GM19397 (cell line): Measurements from ENCODE around the gene CHRM1.
"Not testable (repeated sequence)": the region's sequence is repeated elsewhere in the genome, so short reads cannot be mapped to it uniquely, and the experiment has no call there.

Experiments used
- ATAC-seq: cut with Tn5 transposase; IDR thresholded peaks from one replicate; pipeline ENCODE4 v1.9.1; 2021; ENCODE audit warnings: mild to moderate bottlenecking, moderate library complexity; ENCODE audit not compliant: unreplicated experiment

Gene CHRM1

DNA sequence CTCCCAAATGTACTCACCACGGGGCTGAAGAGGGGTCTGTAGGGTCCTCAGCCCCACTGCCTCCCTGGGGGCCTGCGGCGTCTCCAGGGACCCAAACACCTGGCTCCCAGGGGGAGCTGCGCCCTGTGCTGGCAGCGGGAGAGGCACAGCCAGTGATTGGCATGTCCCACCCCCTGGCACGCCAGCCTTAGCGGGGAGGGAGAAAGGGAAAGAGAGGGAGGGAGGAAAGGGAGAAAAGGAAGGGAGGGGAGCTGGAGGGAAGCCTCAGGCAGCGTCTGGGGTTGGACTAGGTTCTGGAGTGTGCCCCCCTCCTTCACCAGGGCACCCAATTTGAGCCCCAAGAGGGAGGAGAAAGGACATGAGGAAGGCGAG is at the start of gene CHRM1:
Gene CHRM1, minus strand, starts transcription at position 163 of the 372 bp plus-strand sequence. CDS start 10,263 bp downstream, outside the sequence.
- no peak for ATAC-seq

- ATAC-seq = no peak
Measured at GRCh38 chr11:62965574-62965973, 44.4 kb upstream of the CHRM1 start.

DNA sequence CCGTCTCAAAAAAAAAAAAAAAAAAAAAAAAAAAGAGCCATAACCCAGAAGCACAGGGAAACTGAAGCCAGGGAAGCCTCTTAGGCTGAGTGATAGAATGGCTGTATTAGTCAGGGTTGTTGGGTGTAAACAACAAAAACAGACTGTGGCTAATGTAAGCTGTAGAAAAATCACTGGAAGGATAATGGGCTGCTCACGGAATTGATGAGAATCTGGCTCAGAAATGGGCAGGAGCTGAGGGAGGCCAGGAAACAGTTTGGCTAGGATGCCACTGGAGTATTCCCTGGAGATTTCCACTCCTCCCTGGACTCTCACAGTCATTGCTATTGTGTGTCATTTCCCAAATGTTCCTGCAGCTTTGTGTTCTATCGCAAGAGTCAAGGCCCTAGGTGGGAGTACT is 41.2 kb upstream of the CHRM1 start:
- no peak for ATAC-seq

- ATAC-seq = no peak
Measured at GRCh38 chr11:62961017-62961570, 39.9 kb upstream of the CHRM1 start.

DNA sequence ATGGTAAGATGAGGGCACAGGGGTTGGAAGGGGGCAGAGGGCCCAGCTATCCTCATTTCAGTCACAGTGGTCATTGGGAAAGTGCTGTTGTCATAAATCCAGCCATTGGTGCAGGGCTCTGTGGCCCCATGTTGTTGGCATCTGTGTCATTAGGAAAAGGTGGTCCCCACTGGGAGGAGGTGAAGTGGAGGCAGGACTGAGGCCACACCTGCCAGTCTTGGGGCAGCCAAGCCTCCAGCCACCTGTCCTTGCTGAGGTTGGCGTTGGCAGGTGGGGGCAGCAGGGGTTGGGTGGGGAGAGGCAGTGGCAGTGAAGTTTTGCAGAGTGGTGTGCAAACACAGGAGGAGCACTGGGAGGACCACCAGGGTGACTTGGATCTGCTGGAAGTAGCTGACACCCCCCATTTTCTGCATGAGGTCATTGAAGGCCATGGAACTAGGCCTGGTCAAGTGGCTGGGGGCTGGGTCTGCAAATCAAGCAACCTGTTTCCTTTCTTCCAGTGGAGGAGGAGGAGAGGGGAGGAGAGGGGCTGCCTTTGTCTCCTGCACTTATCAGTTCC is 38.3 kb upstream of the CHRM1 start:
- ATAC-seq = no peak

DNA sequence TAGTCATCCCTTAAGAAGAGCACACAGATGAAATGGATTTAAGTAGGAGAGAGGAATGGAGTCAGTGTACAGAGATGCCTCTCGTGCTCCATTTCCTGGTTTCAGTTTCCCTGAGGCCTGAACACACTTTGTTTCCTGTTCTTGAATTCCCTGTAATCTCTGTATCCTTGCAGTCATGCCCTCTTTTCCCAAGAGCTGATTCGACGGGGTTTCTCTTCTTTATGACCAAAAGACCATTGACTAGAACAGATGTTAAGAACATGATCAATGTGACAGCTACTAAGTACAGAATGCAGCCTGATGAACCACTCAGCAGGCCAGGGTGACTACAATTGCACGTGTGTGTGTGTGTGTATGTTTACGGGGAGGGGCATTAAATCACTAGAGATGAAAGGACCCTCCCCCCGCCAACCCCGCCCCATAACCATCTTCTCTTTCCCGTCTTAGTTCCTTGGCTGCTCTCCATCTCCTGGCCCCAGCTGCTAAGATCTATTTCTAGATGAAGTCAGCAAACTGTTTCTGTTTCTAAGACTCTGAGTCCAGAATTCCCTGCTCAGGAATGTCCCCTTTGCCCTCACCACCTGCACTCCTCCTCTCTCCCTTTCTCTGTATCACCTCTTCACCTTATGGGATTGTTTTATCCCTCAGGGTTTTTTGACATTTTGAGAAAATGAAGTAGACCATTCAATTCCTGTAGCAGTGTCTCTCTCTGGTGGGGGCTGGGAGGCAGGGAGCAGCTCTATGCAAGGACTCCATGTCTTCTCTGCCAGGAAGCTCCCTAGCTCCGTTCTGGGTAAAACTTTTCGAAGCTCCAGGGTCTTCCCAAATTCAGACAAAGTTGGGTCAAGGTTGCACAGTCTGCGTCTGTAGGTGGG is 37.6 kb upstream of the CHRM1 start:
- no peak for ATAC-seq

- no peak for ATAC-seq
Measured at GRCh38 chr11:62957147-62957546, 36.0 kb upstream of the CHRM1 start.

- no peak for ATAC-seq
Measured at GRCh38 chr11:62954478-62954877, 33.3 kb upstream of the CHRM1 start.

- no peak for ATAC-seq
Measured at GRCh38 chr11:62953811-62954210, 32.6 kb upstream of the CHRM1 start.

DNA sequence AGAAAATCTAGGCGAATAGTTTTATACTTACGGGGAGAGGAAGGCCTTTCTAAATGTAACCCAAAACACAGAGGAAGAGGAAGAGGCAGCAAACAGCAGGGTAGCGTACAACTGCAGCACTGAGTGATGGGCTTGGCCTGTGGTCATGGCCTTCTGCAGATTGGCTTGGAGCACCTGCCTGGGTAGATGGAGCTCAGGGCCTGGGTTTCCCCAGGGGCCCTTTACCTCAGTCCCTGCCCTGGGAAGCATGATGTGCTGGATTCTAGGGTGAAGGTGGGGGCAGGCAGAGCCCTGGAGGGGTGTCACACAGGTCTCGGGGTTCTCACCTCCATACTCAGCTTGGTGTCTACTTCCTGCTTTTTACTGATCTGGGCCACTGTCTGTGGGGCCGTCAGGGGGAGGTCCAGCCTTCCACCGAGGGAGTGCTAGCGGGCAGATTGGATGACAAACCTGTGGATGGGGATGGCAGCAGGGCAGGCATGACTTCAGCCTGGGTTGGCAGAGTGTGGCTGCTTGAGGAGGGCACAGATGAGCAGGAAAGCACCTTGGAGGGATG is 27.7 kb upstream of the CHRM1 start:
- no peak for ATAC-seq

DNA sequence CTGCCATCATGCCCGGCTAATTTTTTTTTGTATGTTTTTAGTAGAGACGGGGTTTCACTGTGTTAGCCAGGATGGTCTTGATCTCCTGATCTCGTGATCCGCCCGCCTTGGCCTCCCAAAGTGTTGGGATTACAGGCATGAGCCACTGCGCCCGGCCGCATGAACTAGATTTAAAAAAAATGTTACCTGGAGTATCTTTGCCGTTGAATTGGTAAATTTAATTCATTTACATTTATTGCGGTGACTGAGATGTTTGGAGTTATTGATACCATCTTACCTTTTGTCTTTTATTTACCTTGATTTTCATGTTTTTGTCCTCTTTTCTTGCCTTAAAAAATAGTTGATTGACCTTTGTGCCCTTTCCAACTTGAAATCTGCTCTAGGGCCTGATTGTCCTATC is 24.4 kb upstream of the CHRM1 start:
- ATAC-seq = not testable (repeated sequence)

GRCh38 chr11:62937528-62937927 is 16.4 kb upstream of the CHRM1 start:
- ATAC-seq = not testable (repeated sequence)

DNA sequence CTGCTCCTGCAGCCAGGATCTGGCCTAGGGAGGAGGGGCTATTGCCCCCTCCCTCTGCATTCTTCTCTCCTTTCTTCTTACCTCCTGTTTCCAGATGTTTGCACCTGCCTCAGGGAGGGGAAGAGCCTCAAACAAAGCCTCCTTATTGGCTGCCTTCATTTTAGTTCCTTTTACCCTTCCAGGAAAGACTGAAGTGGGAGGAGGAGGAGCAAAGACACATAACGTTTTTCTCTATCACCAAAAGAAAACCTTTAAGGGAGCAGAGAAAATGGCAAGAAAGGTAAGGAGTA is 13.3 kb upstream of the CHRM1 start:
- no peak for ATAC-seq

DNA sequence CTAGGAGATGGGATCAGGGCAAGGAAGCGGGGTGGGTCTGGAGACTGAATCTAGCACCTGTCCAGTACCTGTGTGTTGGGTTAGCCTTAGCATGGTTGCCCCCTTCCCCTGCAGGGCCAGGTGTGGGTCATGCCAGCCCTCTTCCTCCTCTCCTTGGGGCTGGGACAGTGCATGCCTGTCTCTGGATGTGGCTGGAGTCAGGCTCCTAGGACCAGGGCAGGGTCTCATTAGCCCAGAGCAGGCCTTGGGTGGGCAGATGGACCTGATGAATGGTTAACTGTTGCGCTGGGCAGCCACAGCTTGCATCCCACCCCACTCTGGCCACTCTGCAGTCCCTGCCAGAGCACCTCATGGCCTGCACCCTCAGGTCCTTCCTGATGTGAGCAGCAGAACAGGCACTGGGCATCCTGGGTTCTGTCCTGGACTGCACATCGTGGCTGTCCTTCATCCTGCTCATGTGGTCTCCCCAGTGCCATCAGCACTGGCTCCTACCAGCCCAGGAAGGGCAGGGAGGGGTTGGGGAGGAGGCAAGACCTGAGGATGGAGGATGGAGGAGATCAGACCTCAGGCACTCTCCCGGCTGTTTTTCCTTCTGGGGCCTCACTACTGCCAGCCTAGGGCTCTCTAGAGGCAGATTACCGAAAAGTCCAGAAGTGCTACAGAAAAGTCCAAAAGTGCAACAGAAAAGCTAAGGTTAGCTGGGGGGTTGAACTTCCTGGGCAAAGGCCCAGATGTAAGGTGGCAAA is 12.8 kb upstream of the CHRM1 start:
- no peak for ATAC-seq

DNA sequence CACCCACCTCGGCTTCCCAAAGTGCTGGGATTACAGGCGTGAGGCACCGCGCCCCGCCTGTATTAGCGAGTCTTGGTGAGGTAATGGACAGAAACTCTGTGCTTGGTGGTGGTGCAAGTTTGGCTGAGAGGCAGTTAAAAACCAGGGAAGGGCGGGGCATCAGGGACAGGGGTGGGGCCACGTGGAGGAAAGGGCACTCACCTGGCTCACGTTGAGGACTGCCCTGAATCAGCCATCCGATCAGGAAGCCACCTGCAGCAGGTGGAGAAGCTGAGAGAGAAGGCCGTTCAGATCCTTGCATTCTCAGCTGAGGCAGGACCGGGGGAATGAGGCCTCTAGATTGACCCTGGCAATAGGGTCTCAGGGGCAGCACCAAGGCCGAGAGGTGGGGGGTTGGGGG is 12.1 kb upstream of the CHRM1 start:
- no peak for ATAC-seq

DNA sequence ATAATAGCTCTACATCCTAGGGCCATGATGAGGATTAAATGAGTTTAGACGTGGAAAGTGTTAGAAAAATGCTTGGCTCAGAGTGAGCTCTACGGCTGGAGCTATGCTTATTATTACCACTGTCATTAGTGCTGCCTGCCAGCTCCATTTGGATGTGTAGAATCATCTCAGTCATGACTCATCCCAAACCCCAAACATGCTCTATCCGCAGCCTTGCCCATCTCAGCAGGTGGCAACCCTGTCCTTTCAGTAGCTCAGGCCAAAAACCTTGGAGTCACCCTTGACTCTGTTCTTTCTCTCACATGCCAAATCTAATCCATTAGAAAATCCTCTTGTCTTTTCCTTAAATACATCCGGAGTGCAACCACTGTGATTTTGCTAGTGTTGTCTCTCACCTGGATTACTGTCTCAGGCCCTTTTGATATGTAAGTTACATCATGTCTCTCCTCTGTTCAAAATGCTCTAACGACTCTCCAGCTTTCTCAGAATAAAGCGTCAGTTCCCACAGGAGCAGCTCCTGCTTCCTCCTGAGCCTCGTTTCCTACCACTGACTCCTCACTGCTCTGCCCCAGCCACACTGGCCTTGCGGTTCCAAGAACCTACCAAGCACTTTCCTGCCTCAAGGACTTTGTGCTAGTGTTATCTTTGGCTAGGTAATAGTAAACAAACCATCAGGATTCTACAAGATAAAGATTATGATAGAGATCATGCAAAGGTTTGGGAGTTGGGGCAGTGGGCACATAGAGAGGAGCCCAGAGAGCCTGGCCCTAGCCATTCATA is 10.5 kb upstream of the CHRM1 start:
- ATAC-seq = no peak

DNA sequence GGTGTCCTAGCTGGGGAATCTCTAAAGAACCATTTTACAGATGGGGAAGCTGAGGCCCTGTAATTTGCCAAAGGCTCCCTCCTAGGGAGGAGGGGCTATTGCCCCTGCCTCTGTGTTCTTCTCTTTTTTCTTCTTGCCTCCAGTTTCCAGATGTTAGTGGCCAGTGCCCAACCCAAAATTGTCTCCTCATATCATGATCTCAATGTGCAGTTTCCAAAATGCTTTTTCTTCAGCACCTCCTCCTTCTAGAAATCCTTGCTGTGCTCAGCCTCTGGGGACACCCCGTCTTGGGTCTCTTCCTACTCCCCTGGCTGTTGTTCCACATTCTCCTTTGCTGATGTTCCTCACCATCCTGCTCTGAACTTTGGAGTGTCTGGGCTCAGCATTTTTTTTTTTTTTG is 9.5 kb upstream of the CHRM1 start:
- ATAC-seq = no peak

DNA sequence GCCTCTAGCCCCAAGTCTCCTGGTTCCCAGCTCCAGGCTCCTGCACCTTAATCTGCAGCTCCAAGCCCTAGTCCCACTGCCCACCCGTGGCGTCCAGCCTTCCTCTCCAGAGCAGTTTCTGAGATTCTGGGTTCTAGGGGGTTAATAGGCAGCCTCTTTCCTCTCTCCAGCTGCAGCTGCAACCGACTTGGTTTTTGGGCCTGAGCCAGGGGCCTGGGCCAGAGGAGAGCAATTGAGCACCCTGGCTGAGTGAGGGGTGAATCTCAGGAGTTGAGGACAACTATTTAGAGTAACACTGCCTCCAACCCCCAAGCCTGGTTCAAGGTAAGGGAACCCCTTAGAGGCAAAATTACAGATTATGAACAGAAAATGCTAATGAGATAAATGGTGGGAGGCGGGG is 9.0 kb upstream of the CHRM1 start:
- no peak for ATAC-seq

- ATAC-seq = no peak
Measured at GRCh38 chr11:62928011-62928410, 6.8 kb upstream of the CHRM1 start.

DNA sequence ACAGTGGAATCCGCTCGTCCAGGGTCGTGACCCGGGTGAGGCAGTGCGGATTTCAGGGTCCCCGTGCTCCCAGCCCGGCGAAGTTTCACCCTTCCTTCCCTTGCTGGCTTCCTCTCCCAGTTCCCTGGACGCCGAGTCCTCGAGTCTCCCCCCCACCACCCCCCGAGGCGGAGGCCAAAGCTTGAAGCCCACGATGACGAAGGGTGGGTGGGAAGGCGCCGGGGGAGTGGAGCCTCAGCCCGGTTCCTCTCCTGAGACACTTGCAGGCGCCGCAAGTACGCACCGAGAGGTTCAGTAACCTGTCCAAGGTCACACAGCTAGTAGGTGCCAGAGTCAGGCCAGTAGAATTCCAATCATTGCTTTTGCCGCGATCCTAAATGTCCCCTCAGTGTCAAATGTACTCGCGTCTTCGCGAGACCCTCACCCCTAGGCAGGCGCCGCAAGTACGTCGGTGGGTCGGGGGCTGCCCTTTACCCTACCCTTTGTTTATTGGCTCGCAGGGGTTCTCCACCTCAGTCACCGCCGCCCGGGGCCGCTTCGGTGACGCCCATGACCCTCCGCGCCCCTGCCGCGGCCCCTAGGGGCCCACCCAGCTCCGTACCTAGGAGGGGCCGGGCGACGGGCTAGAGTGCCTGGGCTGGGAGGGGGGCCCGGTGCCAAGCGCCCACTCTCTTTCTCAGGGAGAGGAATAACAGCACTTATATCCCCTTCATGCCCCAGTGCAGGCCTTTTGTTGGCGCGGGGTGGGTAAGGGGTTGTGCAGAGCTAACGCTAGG is 5.7 kb upstream of the CHRM1 start:
- no peak for ATAC-seq
